Measurements from ENCODE around the gene GP1BA. TPM values are rescaled to one million over a fixed set of nuclear protein-coding genes. Genes with fewer than 3 reads are reported as not detected.

GP1BA gene
- total and polyA plus RNA-seq, 2 of the 8 experiments (the other 6 are each of a cell fraction or from before 2014, with no cell fraction given) = not detected

DNA sequence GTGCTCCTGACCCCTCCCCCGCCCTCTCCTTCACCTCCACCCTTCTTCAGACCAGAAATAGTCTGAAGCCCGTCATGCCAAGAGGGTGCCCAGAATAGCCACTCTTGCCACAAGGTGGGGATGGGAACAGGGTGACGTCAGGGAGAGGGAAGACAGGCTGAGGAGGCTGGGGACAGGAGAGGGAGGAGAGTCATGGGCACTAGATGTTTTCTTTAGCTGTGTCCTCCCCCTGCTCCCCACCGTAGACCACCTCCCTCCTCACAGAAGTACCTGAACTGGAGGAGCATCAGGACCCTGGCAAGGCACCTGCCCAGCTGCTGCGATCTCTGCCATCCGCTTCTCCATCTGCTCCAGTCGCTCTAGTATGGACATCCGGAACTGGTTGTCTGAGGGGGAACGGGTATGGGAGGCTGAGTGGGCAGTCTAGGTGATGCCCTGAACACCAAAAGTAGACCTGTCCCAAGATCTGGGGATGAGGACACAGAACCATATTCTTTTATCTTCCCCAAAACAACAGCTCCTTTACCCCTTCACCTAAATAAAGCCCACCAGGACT lies 42.1 kb downstream of the GP1BA start:
- no peak for DNase-seq (ENCODE audit: low read depth in 1 of 2, low spot score in 2 of 2)
- peaks cover 0 to 51% (median 37%) of the 10 kb centered on the region in 4 experiments; a peak in 6 of 7 replicates for H3K27me3 ChIP-seq (replicated peaks in 1 of 4; ENCODE audit: control insufficient read depth in 3 of 4, extremely low read depth in 1 of 4, insufficient read depth in 3 of 4, low read length in 3 of 4)
- no peak overlapping the region for H3K23ac ChIP-seq (ENCODE audit: insufficient read length)
- TF ChIP-seq SUZ12 (IDR thresholded peaks at IDR 0.05; ENCODE audit: low read length) (no peak), GABPA (IDR thresholded peaks at IDR 0.05; ENCODE audit: borderline replicate concordance, insufficient read depth, low read length) (no peak), MAFK (IDR thresholded peaks at IDR 0.05; ENCODE audit: low read depth, low read length) (no peak), TAF7 (optimal IDR thresholded peaks at IDR 0.05; ENCODE audit: borderline replicate concordance, low read depth, low read length) (no peak), CBX8 (IDR thresholded peaks at IDR 0.05; ENCODE audit: borderline replicate concordance, low read depth, low read length) (no peak), POU5F1 (IDR thresholded peaks at IDR 0.05; ENCODE audit: low read depth, low read length) (no peak), JUND (IDR thresholded peaks at IDR 0.05; ENCODE audit: low read length) (no peak), RBBP5 (IDR thresholded peaks at IDR 0.05; ENCODE audit: borderline replicate concordance, low read depth, low read length) (no peak), RAD21 (IDR thresholded peaks at IDR 0.05 in 1 of 2, conservative IDR thresholded peaks at IDR 0.05 in 1 of 2; ENCODE audit: low read depth in 2 of 2, low read length in 2 of 2) (no peak)
- TF ChIP-seq, protein P1, sequence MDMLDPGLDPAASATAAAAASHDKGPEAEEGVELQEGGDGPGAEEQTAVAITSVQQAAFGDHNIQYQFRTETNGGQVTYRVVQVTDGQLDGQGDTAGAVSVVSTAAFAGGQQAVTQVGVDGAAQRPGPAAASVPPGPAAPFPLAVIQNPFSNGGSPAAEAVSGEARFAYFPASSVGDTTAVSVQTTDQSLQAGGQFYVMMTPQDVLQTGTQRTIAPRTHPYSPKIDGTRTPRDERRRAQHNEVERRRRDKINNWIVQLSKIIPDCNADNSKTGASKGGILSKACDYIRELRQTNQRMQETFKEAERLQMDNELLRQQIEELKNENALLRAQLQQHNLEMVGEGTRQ (IDR thresholded peaks at IDR 0.05; ENCODE audit: low read length) = no peak

More for the DNA sequence above, 42.1 kb downstream of the GP1BA start:
- peaks cover 2% of the 10 kb centered on the region; the same call in 1 of the 2 replicates for H3K23me2 ChIP-seq (ENCODE audit: low read depth, low read length)
- H2BK5ac ChIP-seq (ENCODE audit: low read depth, low read length) = no peak overlapping the region
- no peak overlapping the region for H3K56ac ChIP-seq (replicated peaks; ENCODE audit: insufficient read length, low read depth, low read length)
- ChIA-PET CTCF (ENCODE audit: partially characterized antibody) (interaction anchor here (2.8 kb wide), 1 partner anchor 13 kb away, joined by 15 read pairs; the partner anchor contains the start of gene CAMTA2), POLR2A (ENCODE audit: partially characterized antibody) (interaction anchor here (0.9 to 32.4 kb wide), 6 partner anchors 12 to 71 kb away, joined by 3 to 987 read pairs (median 8); partner anchors contain the start of genes CAMTA2, CHRNE, ENO3 and INCA1)
- peaks cover 0 to 7% (median 3%) of the 10 kb centered on the region in 4 experiments; a peak in 4 of 7 replicates for H3K4me1 ChIP-seq (replicated peaks in 1 of 4; ENCODE audit: control insufficient read depth in 3 of 4, insufficient read depth in 4 of 4, low read length in 3 of 4)
- H2BK12ac ChIP-seq (ENCODE audit: low read depth, low read length) = no peak overlapping the region
- H3K79me1 ChIP-seq (ENCODE audit: low read depth, low read length) = no peaks in the 10 kb centered on the region
- FAIRE-seq = no peak
- peaks cover 0 to 5% of the 10 kb centered on the region in 2 experiments; a peak in 1 of 4 replicates for H3K79me2 ChIP-seq (ENCODE audit: control insufficient read depth in 1 of 2, insufficient read depth in 2 of 2, low read length in 2 of 2)
- H2BK15ac ChIP-seq (ENCODE audit: low read length) = no peak overlapping the region
- H4K8ac ChIP-seq (ENCODE audit: extremely low read depth, insufficient read depth, low read length) = no peak overlapping the region
- no peak overlapping the region for H2BK20ac ChIP-seq (ENCODE audit: low read length)
- H4K5ac ChIP-seq (ENCODE audit: insufficient read length, low read depth, low read length) = no peak overlapping the region
- no peak overlapping the region for H3K14ac ChIP-seq (ENCODE audit: insufficient read length)
- no peak overlapping the region for H4K91ac ChIP-seq (replicated peaks; ENCODE audit: insufficient read length, low read length)
- H3K18ac ChIP-seq (ENCODE audit: extremely low read depth, low read length) = no peak overlapping the region
- no peak overlapping the region for H3K9ac ChIP-seq (replicated peaks in 1 of 4; ENCODE audit: extremely low read depth in 1 of 4, low read depth in 3 of 4, low read length in 3 of 4)
- no peak overlapping the region for H3K4ac ChIP-seq (replicated peaks; ENCODE audit: insufficient read length, low read depth, low read length)
- peaks cover 0 to 11% (median 0%) of the 10 kb centered on the region in 4 experiments; a peak in 2 of 8 replicates for H3K36me3 ChIP-seq (ENCODE audit: control insufficient read depth in 2 of 4, insufficient read depth in 4 of 4, low read length in 3 of 4)
- H2AK5ac ChIP-seq (ENCODE audit: low read depth, low read length) = no peak overlapping the region
- no peak overlapping the region for H2AFZ ChIP-seq (ENCODE audit: low read length)
- H2BK120ac ChIP-seq (replicated peaks; ENCODE audit: low read depth, low read length) = no peak overlapping the region
- H4K20me1 ChIP-seq (replicated peaks in 1 of 2; ENCODE audit: control insufficient read depth in 1 of 2, insufficient read depth in 2 of 2, low read length in 2 of 2) = peaks cover 2 to 13% of the 10 kb centered on the region in 2 experiments
- no peaks in the 10 kb centered on the region for H3K9me3 ChIP-seq (ENCODE audit: insufficient read depth in 2 of 2, low read depth in 1 of 2, low read length in 1 of 2)
- H3K4me3 ChIP-seq (ENCODE audit: extremely low read depth in 1 of 4, insufficient read depth in 2 of 4, low read depth in 3 of 4, low read length in 4 of 4) = no peak overlapping the region
- no peak overlapping the region for H3K27ac ChIP-seq (ENCODE audit: low read depth, low read length)
- 92% methylated on average over 9 of the region's 9 CpGs; no CpG with 5 or more reads in 1 of the 2 experiments for WGBS, 2 experiments (ENCODE audit: extremely low coverage in 1 of 2, insufficient coverage in 1 of 2, insufficient read length in 1 of 2, insufficient replicate concordance in 2 of 2, low coverage in 1 of 2, low lambda C conversion rate in 2 of 2, missing lambda C conversion rate in 1 of 2)
- no peak overlapping the region for H3K4me2 ChIP-seq (ENCODE audit: insufficient read depth in 1 of 2, low read depth in 2 of 2, low read length in 2 of 2)
